H1 (cell line): Measurements from ENCODE around the gene DRD2. TPM values are rescaled to one million over a fixed set of nuclear protein-coding genes. Genes with fewer than 3 reads are reported as not detected.

Experiments
- EZH2 ChIP-seq: fragments of 200-600 bp; sonication (generic); IDR thresholded peaks from 2 replicates; pipeline ENCODE4 v1.7.1; 2012; ENCODE audit warnings: low read depth, mild to moderate bottlenecking, moderate library complexity, low read length, inconsistent platforms; ENCODE audit not compliant: severe bottlenecking
- polyA plus RNA-seq, 7 experiments: library from polyadenylated mRNA; depleted of rRNA in 3 of 7; stranded (reverse) in 5 of 7; unstranded in 2 of 7; fragments of >200 nt in 5 of 7; fragments of 200-250 nt in 2 of 7; gene quantifications; 1 replicate in 5 of 7; 2 replicates in 1 of 7; 4 replicates in 1 of 7; pipeline versions ENCODE4 v1.2.1 to v1.2.3, GENCODE V29; 2011 to 2013; ENCODE audit warnings: missing spikeins in 2 of 7, mixed read lengths in 2 of 7
- total RNA-seq: library from RNA; stranded (reverse); fragmentation: NEBNext Ultra II Directional; extraction: Animal tissue kit (Norgen Biotek cat#: 25700); gene quantifications from 2 replicates; pipeline ENCODE4 v1.2.1, GENCODE V29; 2021

The DRD2 gene
- total and polyA plus RNA-seq, 2 of the 8 experiments (the other 6 are each of a cell fraction or from before 2014, with no cell fraction given) = 0.26 to 0.41 TPM

GRCh38 chr11:113395782-113396336 lies 79.3 kb downstream of the DRD2 start (continued):
- TF ChIP-seq EZH2 = no peak
- TF ChIP-seq, all 59 proteins: peak for 0
